Mesenchymal stem cell (in vitro differentiated cells and primary cell): ENCODE data around the gene FAT1.

ENCODE experiments used
- DNase-seq: peaks from one replicate; pipeline ENCODE4 v3.0.0-alpha.2; 2013
- H2AFZ ChIP-seq: one replicate; pipeline ENCODE4 v1.6.1; 2013; ENCODE audit warnings: low read depth, mild to moderate bottlenecking, control low read depth, inconsistent platforms, low read length, moderate library complexity
- H2AK5ac ChIP-seq: 2 replicates; pipeline ENCODE4 v1.6.1; 2013; ENCODE audit warnings: low read length, moderate library complexity, mild to moderate bottlenecking, inconsistent platforms; ENCODE audit not compliant: severe bottlenecking
- H2BK120ac ChIP-seq: one replicate; pipeline ENCODE4 v1.6.1; 2013; ENCODE audit warnings: low read depth, mild to moderate bottlenecking, inconsistent platforms, low read length, moderate library complexity
- H2BK12ac ChIP-seq, 2 experiments: one replicate each; pipeline ENCODE4 v1.6.1; 2013; ENCODE audit warnings: inconsistent platforms in 2 of 2, low read length in 2 of 2, mild to moderate bottlenecking in 2 of 2, moderate library complexity in 2 of 2, control low read depth in 1 of 2
- H2BK15ac ChIP-seq: one replicate; pipeline ENCODE4 v1.6.1; 2013; ENCODE audit warnings: mild to moderate bottlenecking, low read depth, inconsistent platforms; ENCODE audit not compliant: poor library complexity, severe bottlenecking
- H2BK5ac ChIP-seq: 2 replicates; pipeline ENCODE4 v1.6.1; 2013; ENCODE audit warnings: low read depth, mild to moderate bottlenecking, low read length, control low read depth, inconsistent platforms; ENCODE audit not compliant: poor library complexity, severe bottlenecking
- H3K14ac ChIP-seq, 2 experiments: one replicate each; pipeline ENCODE4 v1.6.1; 2013; ENCODE audit warnings: inconsistent platforms in 2 of 2, low read length in 2 of 2, control low read depth in 1 of 2, mild to moderate bottlenecking in 1 of 2, moderate library complexity in 1 of 2
- H3K18ac ChIP-seq, 2 experiments: one replicate each; pipeline ENCODE4 v1.6.1; 2013; ENCODE audit warnings: inconsistent platforms in 2 of 2, low read length in 2 of 2, control low read depth in 1 of 2, low read depth in 1 of 2, mild to moderate bottlenecking in 1 of 2
- H3K23ac ChIP-seq, 2 experiments: one replicate each; pipeline ENCODE4 v1.6.1; 2013; ENCODE audit warnings: inconsistent platforms in 2 of 2, low read length in 2 of 2, mild to moderate bottlenecking in 2 of 2, moderate library complexity in 2 of 2, control low read depth in 1 of 2
- H3K27ac ChIP-seq: 2 replicates; pipeline ENCODE4 v1.5.1; 2013; ENCODE audit warnings: mild to moderate bottlenecking, moderate library complexity, low read length, control low read depth, inconsistent platforms; ENCODE audit not compliant: poor library complexity, severe bottlenecking
- H3K27me3 ChIP-seq, 2 experiments: 2 replicates each; pipeline versions ENCODE4 v1.6.1 to v1.7.0; 2013; ENCODE audit warnings: low read length in 2 of 2, mild to moderate bottlenecking in 2 of 2, moderate library complexity in 2 of 2, control low read depth in 1 of 2, inconsistent platforms in 1 of 2; ENCODE audit not compliant: control insufficient read depth in 1 of 2, insufficient read depth in 1 of 2
- H3K36me3 ChIP-seq, 2 experiments: 2 replicates each; pipeline versions ENCODE4 v1.6.1 to v1.7.0; 2013; ENCODE audit warnings: low read length in 2 of 2, control low read depth in 1 of 2, inconsistent platforms in 1 of 2, low read depth in 1 of 2, mild to moderate bottlenecking in 1 of 2; ENCODE audit not compliant: insufficient read depth in 2 of 2, control insufficient read depth in 1 of 2
- H3K4ac ChIP-seq, 2 experiments: one replicate each; pipeline ENCODE4 v1.6.1; 2013; ENCODE audit warnings: inconsistent platforms in 2 of 2, low read length in 2 of 2, mild to moderate bottlenecking in 2 of 2, moderate library complexity in 2 of 2, control low read depth in 1 of 2, low read depth in 1 of 2
- H3K4me1 ChIP-seq: 2 replicates; pipeline ENCODE4 v1.6.1; 2013; ENCODE audit warnings: low read depth, low read length, control low read depth; ENCODE audit not compliant: control insufficient read depth, insufficient read depth
- H3K4me2 ChIP-seq: 2 replicates; pipeline ENCODE4 v1.6.1; 2013; ENCODE audit warnings: low read length, mild to moderate bottlenecking, inconsistent platforms; ENCODE audit not compliant: poor library complexity, severe bottlenecking
- H3K4me3 ChIP-seq, 2 experiments: 2 replicates each; pipeline versions ENCODE4 v1.5.1 to v1.7.0; 2013; ENCODE audit warnings: low read length in 2 of 2, mild to moderate bottlenecking in 2 of 2, control low read depth in 1 of 2, low read depth in 1 of 2; ENCODE audit not compliant: insufficient read depth in 1 of 2
- H3K79me1 ChIP-seq: replicated peaks from 2 replicates; pipeline ENCODE4 v1.6.1; 2013; ENCODE audit warnings: mild to moderate bottlenecking, control low read depth, low read length, inconsistent platforms; ENCODE audit not compliant: poor library complexity, severe bottlenecking
- H3K9ac ChIP-seq: 2 replicates; pipeline ENCODE4 v1.7.0; 2013; ENCODE audit warnings: mild to moderate bottlenecking, low read length, moderate library complexity
- H3K9me3 ChIP-seq: 2 replicates; pipeline ENCODE4 v1.7.0; 2013; ENCODE audit warnings: mild to moderate bottlenecking, low read length; ENCODE audit not compliant: control insufficient read depth
- H4K8ac ChIP-seq: one replicate; pipeline ENCODE4 v1.6.1; 2013; ENCODE audit warnings: inconsistent platforms, mild to moderate bottlenecking, low read length, moderate library complexity
- H4K91ac ChIP-seq: one replicate; pipeline ENCODE4 v1.6.1; 2013; ENCODE audit warnings: mild to moderate bottlenecking, low read length, inconsistent platforms
- WGBS: methylation state at CpG from one replicate; pipeline ENCODE4 v1.1.7; 2013; ENCODE audit warnings: mixed read lengths; 5-methylcytosine and 5-hydroxymethylcytosine counted together

Gene FAT1

GRCh38 chr4:186642998-186643397 lies 80.7 kb downstream of the FAT1 start:
- no peak overlapping the region for H2BK5ac ChIP-seq
- H3K18ac ChIP-seq = no peak overlapping the region
- H3K4me3 ChIP-seq = no peak overlapping the region
- peaks cover 18 to 57% of the 10 kb centered on the region in 2 experiments for H3K36me3 ChIP-seq
- H3K9ac ChIP-seq = no peak overlapping the region
- H3K4ac ChIP-seq = no peak overlapping the region
- H3K14ac ChIP-seq = no peak overlapping the region
- no peak overlapping the region for H4K8ac ChIP-seq
- H3K4me2 ChIP-seq = no peak overlapping the region
- no peaks in the 10 kb centered on the region for H3K9me3 ChIP-seq
- H3K79me1 ChIP-seq = peaks cover 12% of the 10 kb centered on the region
- no peak overlapping the region for H2BK15ac ChIP-seq
- no peak overlapping the region for H2BK120ac ChIP-seq
- H2AK5ac ChIP-seq = peak overlapping the region; percentile 84
- H3K27ac ChIP-seq = peak overlapping the region; percentile 74
- WGBS = 94% methylated on average over 10 of the region's 11 CpGs
- no peak overlapping the region for H4K91ac ChIP-seq
- no peak for DNase-seq
- H3K4me1 ChIP-seq = peaks cover 14% of the 10 kb centered on the region
- no peaks in the 10 kb centered on the region for H3K27me3 ChIP-seq
- H3K23ac ChIP-seq = no peak overlapping the region
- no peak overlapping the region for H2AFZ ChIP-seq
- no peak overlapping the region for H2BK12ac ChIP-seq

- no peak overlapping the region for H3K4me2 ChIP-seq
- peak overlapping the region; percentile 61 for H2BK5ac ChIP-seq
- peak overlapping the region in 1 of 2 experiments; percentile 39 for H2BK12ac ChIP-seq
- no peak overlapping the region for H3K23ac ChIP-seq
- no peak overlapping the region for H4K91ac ChIP-seq
- no peak overlapping the region for H3K9ac ChIP-seq
- H2AK5ac ChIP-seq = peak overlapping the region; percentile 84
- H2BK15ac ChIP-seq = no peak overlapping the region
- WGBS = 97% methylated on average over 13 of the region's 15 CpGs
- no peak overlapping the region for H2AFZ ChIP-seq
- no peak overlapping the region for H3K4me3 ChIP-seq
- H3K4me1 ChIP-seq = peaks cover 14% of the 10 kb centered on the region
- no peaks in the 10 kb centered on the region for H3K27me3 ChIP-seq
- H3K14ac ChIP-seq = no peak overlapping the region
- no peak overlapping the region for H4K8ac ChIP-seq
- H2BK120ac ChIP-seq = no peak overlapping the region
- peaks cover 18 to 57% of the 10 kb centered on the region in 2 experiments for H3K36me3 ChIP-seq
- no peaks in the 10 kb centered on the region for H3K9me3 ChIP-seq
- H3K27ac ChIP-seq = peak overlapping the region; percentile 74
- H3K79me1 ChIP-seq = peaks cover 9% of the 10 kb centered on the region
- peak overlapping the region in 1 of 2 experiments; percentile 64 for H3K4ac ChIP-seq
- H3K18ac ChIP-seq = no peak overlapping the region
- no peak for DNase-seq
Measured at GRCh38 chr4:186642530-186642929, 81.1 kb downstream of the FAT1 start.

GRCh38 chr4:186634591-186635128 lies 89.0 kb downstream of the FAT1 start:
- Histone ChIP-seq H2BK120ac (no peak overlapping the region), H3K9me3 (no peaks in the 10 kb centered on the region), H3K27me3 (no peaks in the 10 kb centered on the region), H3K36me3 (peaks cover 41 to 99% of the 10 kb centered on the region in 2 experiments), H3K4me3 (no peak overlapping the region), H4K8ac (no peak overlapping the region), H2AFZ (no peak overlapping the region), H3K9ac (no peak overlapping the region), H3K14ac (no peak overlapping the region), H4K91ac (no peak overlapping the region), H2BK12ac (no peak overlapping the region), H3K27ac (no peak overlapping the region), H2AK5ac (no peak overlapping the region), H2BK5ac (no peak overlapping the region), H3K18ac (no peak overlapping the region), H3K4me1 (peaks cover 1% of the 10 kb centered on the region), H3K4me2 (no peak overlapping the region), H2BK15ac (no peak overlapping the region), H3K4ac (no peak overlapping the region), H3K23ac (no peak overlapping the region), H3K79me1 (peaks cover 25% of the 10 kb centered on the region)
- no peak for DNase-seq
- 92% methylated on average over 8 of the region's 10 CpGs for WGBS

GRCh38 chr4:186633844-186634243 lies 89.8 kb downstream of the FAT1 start:
- no peak overlapping the region for H3K27ac ChIP-seq

More at GRCh38 chr4:186633844-186634243, 89.8 kb downstream of the FAT1 start:
- H3K79me1 ChIP-seq = peaks cover 24% of the 10 kb centered on the region
- H3K27me3 ChIP-seq = no peaks in the 10 kb centered on the region
- H4K8ac ChIP-seq = no peak overlapping the region
- peaks cover 43 to 99% of the 10 kb centered on the region in 2 experiments for H3K36me3 ChIP-seq
- H2AK5ac ChIP-seq = no peak overlapping the region
- no peak overlapping the region for H3K4me2 ChIP-seq
- H2BK5ac ChIP-seq = no peak overlapping the region
- no peaks in the 10 kb centered on the region for H3K9me3 ChIP-seq
- no peak overlapping the region for H2BK15ac ChIP-seq
- no peak for DNase-seq
- H3K4ac ChIP-seq = no peak overlapping the region
- peaks cover 1% of the 10 kb centered on the region for H3K4me1 ChIP-seq
- no peak overlapping the region for H2AFZ ChIP-seq
- no peak overlapping the region for H3K23ac ChIP-seq
- no peak overlapping the region for H3K9ac ChIP-seq
- H4K91ac ChIP-seq = no peak overlapping the region
- H3K18ac ChIP-seq = no peak overlapping the region
- no peak overlapping the region for H2BK120ac ChIP-seq
- H3K4me3 ChIP-seq = no peak overlapping the region
- no peak overlapping the region for H2BK12ac ChIP-seq
- H3K14ac ChIP-seq = no peak overlapping the region
